HT-29 (cell line): ENCODE data around the gene COX6A1. TPM values are rescaled to one million over a fixed set of nuclear protein-coding genes. Genes with fewer than 3 reads are reported as not detected.
"Not testable (repeated sequence)": the region's sequence is repeated elsewhere in the genome, so short reads cannot be mapped to it uniquely, and the experiment has no call there.

Source experiments
- DNase-seq: peaks from one replicate; pipeline ENCODE4 v3.0.0-alpha.2; 2015; ENCODE audit warnings: low spot score
- total RNA-seq: library from RNA; depleted of rRNA; stranded (reverse); fragments of >200 nt; shearing (Covaris generic); gene quantifications from 2 replicates; pipeline ENCODE4 v1.2.3, GENCODE V29; 2014

Gene COX6A1
- total RNA-seq, 1 experiment from 2014 or later: 1,221 TPM

- no peak for DNase-seq
These were observed 29.5 kb downstream of the COX6A1 start for GRCh38 chr12:120467439-120467838.

GRCh38 chr12:120468325-120468820, 30.5 kb downstream of the COX6A1 start:
- peak; percentile 56 for DNase-seq

GRCh38 chr12:120468821-120469449, 31.0 kb downstream of the COX6A1 start:
- no peak for DNase-seq

- DNase-seq: peak; percentile 96
These were observed 31.7 kb downstream of the COX6A1 start, which contains the start of gene SRSF9 for GRCh38 chr12:120469450-120470149. Gene SRSF9 (minus strand): TSS chr12:120469748. CDS start chr12:120469609, 139 bp downstream.

- DNase-seq: no peak
These were observed 32.4 kb downstream of the COX6A1 start for GRCh38 chr12:120470150-120470784.

GRCh38 chr12:120472521-120472920, 34.6 kb downstream of the COX6A1 start:
- DNase-seq: no peak

GRCh38 chr12:120473807-120474615, 36.1 kb downstream of the COX6A1 start:
- DNase-seq: no peak

- peak; percentile 90 for DNase-seq
These were observed 36.7 kb downstream of the COX6A1 start for GRCh38 chr12:120474616-120474960.

GRCh38 chr12:120475643-120476042, 37.7 kb downstream of the COX6A1 start:
- DNase-seq: no peak

GRCh38 chr12:120479458-120479857, 41.5 kb downstream of the COX6A1 start:
- DNase-seq: no peak

GRCh38 chr12:120480211-120480610, 42.3 kb downstream of the COX6A1 start:
- DNase-seq: no peak

GRCh38 chr12:120481022-120481767, 43.3 kb downstream of the COX6A1 start:
- no peak for DNase-seq

GRCh38 chr12:120483621-120484020, 45.7 kb downstream of the COX6A1 start:
- no peak for DNase-seq

GRCh38 chr12:120485961-120486881, 48.3 kb downstream of the COX6A1 start:
- no peak for DNase-seq

GRCh38 chr12:120487552-120487951, 49.6 kb downstream of the COX6A1 start:
- not testable (repeated sequence) for DNase-seq

- DNase-seq: no peak
These were observed 50.2 kb downstream of the COX6A1 start for GRCh38 chr12:120488057-120488640.

GRCh38 chr12:120489018-120489417, 51.1 kb downstream of the COX6A1 start:
- no peak for DNase-seq

GRCh38 chr12:120490325-120490724, 52.4 kb downstream of the COX6A1 start:
- DNase-seq: no peak
